KMS-11 (cell line): ENCODE data around the gene NTM.

Source experiments
- H2AFZ ChIP-seq: fragments of 200-600 bp; sonication (generic); 2 replicates; pipeline ENCODE4 v1.6.1; 2016; ENCODE audit warnings: antibody characterized with exemption, mixed run types, low read depth
- H3K27ac ChIP-seq: fragments of 200-600 bp; sonication (generic); 2 replicates; pipeline ENCODE4 v1.6.1; 2016; ENCODE audit warnings: mild to moderate bottlenecking, mixed run types
- H3K27me3 ChIP-seq: fragments of 200-600 bp; sonication (generic); 2 replicates; pipeline ENCODE4 v1.6.1; 2017; ENCODE audit warnings: mild to moderate bottlenecking, low read depth, mixed run types, moderate library complexity; ENCODE audit not compliant: insufficient read depth
- H3K36me3 ChIP-seq: fragments of 200-600 bp; sonication (generic); 2 replicates; pipeline ENCODE4 v1.6.1; 2017; ENCODE audit warnings: mild to moderate bottlenecking, mixed run types; ENCODE audit not compliant: insufficient read depth
- H3K4me1 ChIP-seq: fragments of 200-600 bp; sonication (generic); 2 replicates; pipeline ENCODE4 v1.6.1; 2016; ENCODE audit warnings: mild to moderate bottlenecking, low read depth, mixed run types; ENCODE audit not compliant: poor library complexity, severe bottlenecking
- H3K4me2 ChIP-seq: fragments of 200-600 bp; sonication (generic); 2 replicates; pipeline ENCODE4 v1.7.0; 2016; ENCODE audit warnings: mild to moderate bottlenecking, mixed run types
- H3K4me3 ChIP-seq: fragments of 200-600 bp; sonication (generic); IDR thresholded peaks from 2 replicates; pipeline ENCODE4 v1.6.1; 2017; ENCODE audit warnings: low read depth, low read length, mixed read lengths; ENCODE audit not compliant: insufficient read depth
- H3K79me2 ChIP-seq: fragments of 200-600 bp; sonication (generic); 2 replicates; pipeline ENCODE4 v1.6.1; 2016; ENCODE audit warnings: low read depth, mixed run types; ENCODE audit not compliant: insufficient read depth
- H3K9ac ChIP-seq: fragments of 200-600 bp; sonication (generic); 2 replicates; pipeline ENCODE4 v1.6.1; 2016; ENCODE audit warnings: mild to moderate bottlenecking, mixed run types
- H4K20me1 ChIP-seq: fragments of 200-600 bp; sonication (generic); 2 replicates; pipeline ENCODE4 v1.6.1; 2016; ENCODE audit warnings: mild to moderate bottlenecking, mixed run types; ENCODE audit not compliant: insufficient read depth
- CTCF ChIP-seq: fragments of 200-600 bp; sonication (generic); conservative IDR thresholded peaks from 2 replicates; pipeline ENCODE4 v1.6.1; 2017; ENCODE audit warnings: low read depth, mild to moderate bottlenecking, antibody characterized with exemption, low read length, moderate library complexity, mixed read lengths

The NTM gene

GRCh38 chr11:131867457-131868257 lies 497.2 kb downstream of the NTM start:
- no peak overlapping the region for H3K4me2 ChIP-seq
- no peak overlapping the region for H3K9ac ChIP-seq
- no peaks in the 10 kb centered on the region for H3K36me3 ChIP-seq
- H3K4me3 ChIP-seq, result no peak overlapping the region
- no peaks in the 10 kb centered on the region for H3K79me2 ChIP-seq
- H3K27ac ChIP-seq, result no peak overlapping the region
- H3K27me3 ChIP-seq, result no peaks in the 10 kb centered on the region
- H4K20me1 ChIP-seq, result no peaks in the 10 kb centered on the region
- no peaks in the 10 kb centered on the region for H3K4me1 ChIP-seq
- H2AFZ ChIP-seq, result 0 out of 2 replicates have a peak overlapping the region, but pooled peaks have one; percentile 10
- TF ChIP-seq CTCF, result peak; percentile 71

GRCh38 chr11:131868629-131869507 lies 498.5 kb downstream of the NTM start:
- no peak overlapping the region for H3K4me2 ChIP-seq
- H4K20me1 ChIP-seq, result no peaks in the 10 kb centered on the region
- H3K36me3 ChIP-seq, result no peaks in the 10 kb centered on the region
- H3K4me3 ChIP-seq, result no peak overlapping the region
- H3K4me1 ChIP-seq, result no peaks in the 10 kb centered on the region
- no peak for TF ChIP-seq CTCF
- H3K9ac ChIP-seq, result no peak overlapping the region
- H3K27ac ChIP-seq, result no peak overlapping the region
- H2AFZ ChIP-seq, result no peak overlapping the region
- no peaks in the 10 kb centered on the region for H3K79me2 ChIP-seq
- no peaks in the 10 kb centered on the region for H3K27me3 ChIP-seq

GRCh38 chr11:131870305-131870704 lies 499.9 kb downstream of the NTM start:
- no peak overlapping the region for H2AFZ ChIP-seq
- H3K4me1 ChIP-seq, result no peaks in the 10 kb centered on the region
- H3K4me2 ChIP-seq, result no peak overlapping the region
- H3K9ac ChIP-seq, result no peak overlapping the region
- no peak overlapping the region for H3K4me3 ChIP-seq
- no peak overlapping the region for H3K27ac ChIP-seq
- H3K27me3 ChIP-seq, result no peaks in the 10 kb centered on the region
- TF ChIP-seq CTCF, result no peak
- no peaks in the 10 kb centered on the region for H4K20me1 ChIP-seq
- H3K36me3 ChIP-seq, result no peaks in the 10 kb centered on the region
- no peaks in the 10 kb centered on the region for H3K79me2 ChIP-seq

DNA sequence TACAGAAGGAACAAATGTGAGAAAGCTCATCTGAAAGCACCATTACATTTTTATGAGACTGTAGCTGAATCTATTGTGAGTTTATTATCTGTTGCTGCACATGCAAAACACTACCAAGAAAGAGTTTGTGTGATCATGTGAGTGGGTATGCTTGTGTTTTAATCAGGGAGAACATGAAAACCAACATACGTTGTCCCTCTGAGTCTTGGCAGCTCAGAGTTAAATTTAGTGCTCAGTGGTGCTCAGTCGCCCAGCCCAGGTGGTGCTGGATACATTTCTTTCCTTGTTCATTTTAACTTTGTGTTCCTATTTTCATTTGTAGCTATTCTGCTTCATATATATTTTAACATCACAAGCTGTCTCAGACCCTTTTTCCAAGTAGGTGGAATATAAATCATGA lies 500.6 kb downstream of the NTM start:
- Histone ChIP-seq H3K27ac (no peak overlapping the region), H3K27me3 (no peaks in the 10 kb centered on the region), H2AFZ (no peak overlapping the region), H3K36me3 (no peaks in the 10 kb centered on the region), H3K4me2 (no peak overlapping the region), H3K79me2 (no peaks in the 10 kb centered on the region), H3K4me1 (no peaks in the 10 kb centered on the region), H3K9ac (no peak overlapping the region), H4K20me1 (no peaks in the 10 kb centered on the region), H3K4me3 (no peak overlapping the region)
- no peak for TF ChIP-seq CTCF
